HCT116 (cell line): ENCODE measurements around the gene TRPM3. TPM values are rescaled to one million over a fixed set of nuclear protein-coding genes. Genes with fewer than 3 reads are reported as not detected.

ENCODE experiments used
- ATAC-seq: fragments of 200-7000 bp; cut with Tn5 transposase; 2 replicates; pipeline ENCODE4 v1.9.1; 2020; ENCODE audit warnings: mild to moderate bottlenecking, moderate library complexity
- BruUV-seq: library from RNA; stranded (reverse); fragments of 400-500 nt; replicated peaks from 2 replicates; lab custom pipeline; 2021; lab: Mats Ljungman, UMichigan
- CTCF ChIA-PET: fragments of 300-600 bp; sonication (Branson Sonifier 250); formaldehyde crosslinking; loops from one replicate; lab custom pipeline; 2021; ENCODE audit warnings: antibody characterized with exemption; lab: Charles Lee
- POLR2A ChIA-PET: fragments of 300-600, 350-600 bp; sonication (Branson Sonifier 250); formaldehyde crosslinking; loops from one replicate; lab custom pipeline; 2021; ENCODE audit warnings: antibody characterized with exemption; lab: Charles Lee
- RAD21 ChIA-PET, 2 experiments: fragments of 300-600 bp; sonication (Branson Sonifier 250); formaldehyde crosslinking; loops; one replicate each; lab custom pipeline; 2023; ENCODE audit warnings: low total read pairs in 2 of 2; ENCODE audit not compliant: uncharacterized antibody in 2 of 2, unreplicated experiment in 2 of 2, low non-redundant PET in 1 of 2; lab: Charles Lee
- DNase-seq: peaks from one replicate; pipeline ENCODE4 v3.0.0-alpha.2; 2010; ENCODE audit warnings: low read depth, low spot score
- H2AFZ ChIP-seq: fragments of 200-600 bp; shearing (Covaris generic), sonication (generic); 2 replicates; pipeline ENCODE4 v1.6.1; 2017; ENCODE audit warnings: low read depth, mixed run types, mixed read lengths, antibody characterized with exemption, low read length; ENCODE audit not compliant: poor library complexity, severe bottlenecking
- H3K27ac ChIP-seq: 2 replicates; pipeline ENCODE4 v1.5.1; 2012; ENCODE audit warnings: low read depth, low read length
- H3K27me3 ChIP-seq: fragments of 200-600 bp; sonication (generic); 2 replicates; pipeline ENCODE4 v1.6.1; 2016; ENCODE audit warnings: mixed run types, low read length, mixed read lengths; ENCODE audit not compliant: insufficient read depth
- H3K36me3 ChIP-seq, 2 experiments: fragments of 200-500 bp in 1 of 2; fragments of 200-600 bp in 1 of 2; sonication (Bioruptor generic) in 1 of 2; sonication (generic) in 1 of 2; 2 replicates each; pipeline versions ENCODE4 v1.5.1 to v1.6.1; 2014 to 2016; ENCODE audit warnings: low read length in 2 of 2, inconsistent platforms in 1 of 2, mixed read lengths in 1 of 2, mixed run types in 1 of 2; ENCODE audit not compliant: insufficient read depth in 2 of 2, control insufficient read depth in 1 of 2
- H3K4me1 ChIP-seq, 2 experiments: fragments of 200-600 bp in 1 of 2; sonication (generic) in 1 of 2; 2 replicates each; pipeline versions ENCODE4 v1.5.1 to v1.6.1; 2012 to 2017; ENCODE audit warnings: low read length in 2 of 2, inconsistent platforms in 1 of 2, mild to moderate bottlenecking in 1 of 2, mixed read lengths in 1 of 2, mixed run types in 1 of 2, moderate library complexity in 1 of 2; ENCODE audit not compliant: insufficient read depth in 2 of 2, control insufficient read depth in 1 of 2
- H3K4me2 ChIP-seq: fragments of 200-600 bp; sonication (generic); 2 replicates; pipeline ENCODE4 v1.6.1; 2017; ENCODE audit warnings: mixed run types, low read length, mixed read lengths
- H3K4me3 ChIP-seq, 2 experiments: fragments of 200-600 bp in 1 of 2; sonication (generic) in 1 of 2; replicated peaks in 1 of 2; 2 replicates each; pipeline ENCODE4 v1.5.1; 2011 to 2016; ENCODE audit warnings: low read length in 2 of 2, control low read depth in 1 of 2, low read depth in 1 of 2, mild to moderate bottlenecking in 1 of 2, mixed read lengths in 1 of 2, mixed run types in 1 of 2
- H3K79me2 ChIP-seq: fragments of 200-600 bp; sonication (generic); 2 replicates; pipeline ENCODE4 v1.6.1; 2017; ENCODE audit warnings: mild to moderate bottlenecking, mixed run types, low read length, moderate library complexity, mixed read lengths; ENCODE audit not compliant: insufficient read depth
- H3K9ac ChIP-seq: fragments of 200-600 bp; sonication (generic); 2 replicates; pipeline ENCODE4 v1.6.1; 2016; ENCODE audit warnings: low read length, mixed read lengths
- H3K9me2 ChIP-seq: fragments of 200-600 bp; sonication (generic), shearing (Covaris generic); 2 replicates; pipeline ENCODE4 v1.6.1; 2017; ENCODE audit warnings: mixed run types, mild to moderate bottlenecking, moderate library complexity; ENCODE audit not compliant: insufficient read depth
- H3K9me3 ChIP-seq, 2 experiments: fragments of 200-500 bp in 1 of 2; fragments of 200-600 bp in 1 of 2; sonication (Bioruptor generic) in 1 of 2; sonication (generic) in 1 of 2; 2 replicates each; pipeline ENCODE4 v1.6.1; 2014 to 2017; ENCODE audit warnings: low read length in 2 of 2, mixed read lengths in 2 of 2, inconsistent platforms in 1 of 2, low read depth in 1 of 2, mild to moderate bottlenecking in 1 of 2, mixed run types in 1 of 2, moderate library complexity in 1 of 2; ENCODE audit not compliant: control insufficient read depth in 1 of 2, insufficient read depth in 1 of 2
- H4K20me1 ChIP-seq: fragments of 200-600 bp; sonication (generic), shearing (Covaris generic); 2 replicates; pipeline ENCODE4 v1.6.1; 2017; ENCODE audit warnings: mixed run types, mild to moderate bottlenecking, moderate library complexity; ENCODE audit not compliant: insufficient read depth
- CBX3 ChIP-seq: IDR thresholded peaks from 2 replicates; pipeline ENCODE4 v1.6.1; 2012; ENCODE audit warnings: low read depth
- EGR1 ChIP-seq: IDR thresholded peaks from 2 replicates; pipeline ENCODE4 v1.6.1; 2012; ENCODE audit warnings: low read depth
- ELF1 ChIP-seq: IDR thresholded peaks from 2 replicates; pipeline ENCODE4 v1.6.1; 2012; ENCODE audit warnings: low read depth, borderline replicate concordance
- JUND ChIP-seq: IDR thresholded peaks from 2 replicates; pipeline ENCODE4 v1.6.1; 2012
- POLR2A ChIP-seq: IDR thresholded peaks from 2 replicates; pipeline ENCODE4 v1.7.0; 2011; ENCODE audit warnings: borderline replicate concordance; ENCODE audit not compliant: insufficient read depth, insufficient read length; ENCODE audit errors: extremely low read depth
- SP1 ChIP-seq: IDR thresholded peaks from 2 replicates; pipeline ENCODE4 v1.6.1; 2012; ENCODE audit warnings: low read depth
- TCF7L2 ChIP-seq: IDR thresholded peaks from 2 replicates; pipeline ENCODE4 v1.7.0; 2011; ENCODE audit warnings: borderline replicate concordance, inconsistent platforms; ENCODE audit not compliant: insufficient read depth, insufficient read length; ENCODE audit errors: extremely low read depth
- ZFX ChIP-seq: fragments of 450-650 bp; IDR thresholded peaks from 2 replicates; pipeline ENCODE4 v1.6.1; 2017
- intact Hi-C: fragments of 100-400 bp; cut with micrococcal nuclease; formaldehyde crosslinking; loops from 2 replicates; pipeline ENCODE4 v1.10.0; 2022
- total RNA-seq: library from RNA; stranded (reverse); gene quantifications from one replicate; pipeline ENCODE4 v1.2.1, GENCODE V29; 2021; ENCODE audit not compliant: unreplicated experiment
- TF ChIP-seq, protein P1 (sequence below): IDR thresholded peaks from 2 replicates; pipeline ENCODE4 v1.6.1; 2012; ENCODE audit warnings: low read depth
- TF ChIP-seq, protein P2 (sequence below): IDR thresholded peaks from 2 replicates; pipeline ENCODE4 v1.6.1; 2012

The TRPM3 gene
- total RNA-seq, 1 experiment from 2014 or later = not detected

GRCh38 chr9:70540016-70540415 lies 581.4 kb downstream of the TRPM3 start:
- no peaks in the 10 kb centered on the region for H3K9me2 ChIP-seq
- no peak overlapping the region for H3K4me2 ChIP-seq
- H2AFZ ChIP-seq = no peak overlapping the region
- H3K36me3 ChIP-seq = no peaks in the 10 kb centered on the region
- ChIA-PET POLR2A (no interaction called here), RAD21 (no interaction called here), CTCF (no interaction called here)
- intact Hi-C loops = no loop called here
- no peaks in the 10 kb centered on the region for H4K20me1 ChIP-seq
- H3K27me3 ChIP-seq = no peaks in the 10 kb centered on the region
- TF ChIP-seq CBX3 (no peak), ZFX (no peak), SP1 (no peak), POLR2A (no peak), TCF7L2 (no peak), ELF1 (no peak), EGR1 (no peak), JUND (no peak)
- TF ChIP-seq, protein P1, sequence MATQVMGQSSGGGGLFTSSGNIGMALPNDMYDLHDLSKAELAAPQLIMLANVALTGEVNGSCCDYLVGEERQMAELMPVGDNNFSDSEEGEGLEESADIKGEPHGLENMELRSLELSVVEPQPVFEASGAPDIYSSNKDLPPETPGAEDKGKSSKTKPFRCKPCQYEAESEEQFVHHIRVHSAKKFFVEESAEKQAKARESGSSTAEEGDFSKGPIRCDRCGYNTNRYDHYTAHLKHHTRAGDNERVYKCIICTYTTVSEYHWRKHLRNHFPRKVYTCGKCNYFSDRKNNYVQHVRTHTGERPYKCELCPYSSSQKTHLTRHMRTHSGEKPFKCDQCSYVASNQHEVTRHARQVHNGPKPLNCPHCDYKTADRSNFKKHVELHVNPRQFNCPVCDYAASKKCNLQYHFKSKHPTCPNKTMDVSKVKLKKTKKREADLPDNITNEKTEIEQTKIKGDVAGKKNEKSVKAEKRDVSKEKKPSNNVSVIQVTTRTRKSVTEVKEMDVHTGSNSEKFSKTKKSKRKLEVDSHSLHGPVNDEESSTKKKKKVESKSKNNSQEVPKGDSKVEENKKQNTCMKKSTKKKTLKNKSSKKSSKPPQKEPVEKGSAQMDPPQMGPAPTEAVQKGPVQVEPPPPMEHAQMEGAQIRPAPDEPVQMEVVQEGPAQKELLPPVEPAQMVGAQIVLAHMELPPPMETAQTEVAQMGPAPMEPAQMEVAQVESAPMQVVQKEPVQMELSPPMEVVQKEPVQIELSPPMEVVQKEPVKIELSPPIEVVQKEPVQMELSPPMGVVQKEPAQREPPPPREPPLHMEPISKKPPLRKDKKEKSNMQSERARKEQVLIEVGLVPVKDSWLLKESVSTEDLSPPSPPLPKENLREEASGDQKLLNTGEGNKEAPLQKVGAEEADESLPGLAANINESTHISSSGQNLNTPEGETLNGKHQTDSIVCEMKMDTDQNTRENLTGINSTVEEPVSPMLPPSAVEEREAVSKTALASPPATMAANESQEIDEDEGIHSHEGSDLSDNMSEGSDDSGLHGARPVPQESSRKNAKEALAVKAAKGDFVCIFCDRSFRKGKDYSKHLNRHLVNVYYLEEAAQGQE = no peak
- TF ChIP-seq, protein P2, sequence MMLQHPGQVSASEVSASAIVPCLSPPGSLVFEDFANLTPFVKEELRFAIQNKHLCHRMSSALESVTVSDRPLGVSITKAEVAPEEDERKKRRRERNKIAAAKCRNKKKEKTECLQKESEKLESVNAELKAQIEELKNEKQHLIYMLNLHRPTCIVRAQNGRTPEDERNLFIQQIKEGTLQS = no peak
- H3K9ac ChIP-seq = no peak overlapping the region
- H3K9me3 ChIP-seq = no peaks in the 10 kb centered on the region
- DNase-seq (no peak), ATAC-seq (no peak)
- no peak overlapping the region for H3K4me3 ChIP-seq
- H3K4me1 ChIP-seq = no peaks in the 10 kb centered on the region
- BruUV-seq = no TSS peak
- no peaks in the 10 kb centered on the region for H3K79me2 ChIP-seq
- no peak overlapping the region for H3K27ac ChIP-seq
